ENCODE results near the gene POU2F3. TPM values are rescaled to one million over a fixed set of nuclear protein-coding genes. Genes with fewer than 3 reads are reported as not detected.

POU2F3 gene
- total RNA-seq, 1 experiment from 2014 or later, result 0.62 TPM

DNA sequence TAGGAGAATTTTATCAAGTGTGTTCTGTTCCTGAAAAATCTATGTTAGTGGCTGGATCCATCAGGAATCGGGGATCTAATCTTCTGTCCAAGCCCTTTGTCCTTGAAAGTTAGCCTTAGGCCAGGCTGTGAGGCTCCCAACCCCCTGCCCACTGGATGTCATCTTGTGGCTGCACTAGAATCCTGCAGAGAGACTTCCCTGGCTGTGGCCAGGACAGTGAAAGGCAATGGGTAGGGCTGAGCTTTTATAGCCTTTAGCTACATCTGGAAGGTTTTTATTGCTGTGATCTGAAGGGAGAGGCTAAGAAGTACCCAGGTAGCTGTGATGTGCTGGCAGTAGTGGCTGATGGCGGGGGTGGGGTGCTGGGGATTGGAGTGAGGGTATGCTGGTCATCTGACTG is 27.0 kb upstream of the POU2F3 start:
- H2AFZ ChIP-seq (ENCODE audit: low read length), result no peak overlapping the region
- H3K27ac ChIP-seq (ENCODE audit: low read length), result peak overlapping the region; percentile 32
- peak overlapping the region; percentile 77 for H3K4me3 ChIP-seq (ENCODE audit: low read length)
- H3K27me3 ChIP-seq (ENCODE audit: low read length), result no peaks in the 10 kb centered on the region
- peaks cover 24% of the 10 kb centered on the region; the same call in 1 of the 2 replicates for H4K20me1 ChIP-seq (ENCODE audit: low read length)
- peaks cover 47% of the 10 kb centered on the region for H3K79me2 ChIP-seq (ENCODE audit: low read length)
- POLR2A ChIA-PET (ENCODE audit: unreplicated experiment), result interaction anchor here (0.6 kb wide), 2 partner anchors 31 to 84 kb away, joined by 4 to 7 read pairs; no protein-coding TSS in a partner anchor
- H3K4me1 ChIP-seq (ENCODE audit: insufficient read depth, low read length), result peaks cover 61% of the 10 kb centered on the region
- TF ChIP-seq, protein P1, sequence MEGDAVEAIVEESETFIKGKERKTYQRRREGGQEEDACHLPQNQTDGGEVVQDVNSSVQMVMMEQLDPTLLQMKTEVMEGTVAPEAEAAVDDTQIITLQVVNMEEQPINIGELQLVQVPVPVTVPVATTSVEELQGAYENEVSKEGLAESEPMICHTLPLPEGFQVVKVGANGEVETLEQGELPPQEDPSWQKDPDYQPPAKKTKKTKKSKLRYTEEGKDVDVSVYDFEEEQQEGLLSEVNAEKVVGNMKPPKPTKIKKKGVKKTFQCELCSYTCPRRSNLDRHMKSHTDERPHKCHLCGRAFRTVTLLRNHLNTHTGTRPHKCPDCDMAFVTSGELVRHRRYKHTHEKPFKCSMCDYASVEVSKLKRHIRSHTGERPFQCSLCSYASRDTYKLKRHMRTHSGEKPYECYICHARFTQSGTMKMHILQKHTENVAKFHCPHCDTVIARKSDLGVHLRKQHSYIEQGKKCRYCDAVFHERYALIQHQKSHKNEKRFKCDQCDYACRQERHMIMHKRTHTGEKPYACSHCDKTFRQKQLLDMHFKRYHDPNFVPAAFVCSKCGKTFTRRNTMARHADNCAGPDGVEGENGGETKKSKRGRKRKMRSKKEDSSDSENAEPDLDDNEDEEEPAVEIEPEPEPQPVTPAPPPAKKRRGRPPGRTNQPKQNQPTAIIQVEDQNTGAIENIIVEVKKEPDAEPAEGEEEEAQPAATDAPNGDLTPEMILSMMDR (conservative IDR thresholded peaks at IDR 0.05; ENCODE audit: low read depth, low read length), result no peak
- no peak for TF ChIP-seq EZH2phosphoT487 (IDR thresholded peaks at IDR 0.05; ENCODE audit: borderline replicate concordance, low read length)
- no peak for TF ChIP-seq EZH2 (IDR thresholded peaks at IDR 0.05; ENCODE audit: low read length, unreplicated experiment)
- intact Hi-C loops (cut with micrococcal nuclease), result loop anchor here (2.0 to 5.0 kb wide), 2 partner anchors 30 to 41 kb away; no protein-coding TSS in a partner anchor
- peak; percentile 36 for ATAC-seq
- peaks cover 10% of the 10 kb centered on the region for H3K36me3 ChIP-seq (ENCODE audit: low read depth, low read length)
- peak overlapping the region; percentile 91 for H3K4me2 ChIP-seq (ENCODE audit: low read length)
- peak; percentile 68 for DNase-seq
- H3K9ac ChIP-seq (ENCODE audit: low read length), result peak overlapping the region; percentile 76
- CTCF ChIA-PET, result interaction anchor here (1.0 to 1.6 kb wide), 3 partner anchors 44 to 91 kb away, joined by 3 to 12 read pairs (median 9); no protein-coding TSS in a partner anchor
- no TSS peak for BruUV-seq (replicated peaks)
- no peaks in the 10 kb centered on the region for H3K9me2 ChIP-seq (replicated peaks; ENCODE audit: low read length)
- no peaks in the 10 kb centered on the region for H3K9me3 ChIP-seq (ENCODE audit: low read length)
- no peaks in the 10 kb centered on the region for H3F3A ChIP-seq (ENCODE audit: low read length, unreplicated experiment)

- ChIA-PET CTCF (interaction anchor here (1.1 kb wide), 1 partner anchor 85 kb away, joined by 4 read pairs; no protein-coding TSS in a partner anchor), POLR2A (ENCODE audit: unreplicated experiment) (no interaction called here)
- H2AFZ ChIP-seq (ENCODE audit: low read length), result no peak overlapping the region
These were observed 25.4 kb upstream of the POU2F3 start for GRCh38 chr11:120214581-120214980.

More at GRCh38 chr11:120214581-120214980, 25.4 kb upstream of the POU2F3 start:
- peaks cover 47% of the 10 kb centered on the region for H3K79me2 ChIP-seq (ENCODE audit: low read length)
- H3K4me3 ChIP-seq (ENCODE audit: low read length), result no peak overlapping the region
- H3K27me3 ChIP-seq (ENCODE audit: low read length), result no peaks in the 10 kb centered on the region
- intact Hi-C loops (cut with micrococcal nuclease), result loop anchor here (5.0 kb wide), 1 partner anchor 42 kb away; no protein-coding TSS in a partner anchor
- H3K9me2 ChIP-seq (replicated peaks; ENCODE audit: low read length), result no peaks in the 10 kb centered on the region
- H3K27ac ChIP-seq (ENCODE audit: low read length), result no peak overlapping the region
- peaks cover 10% of the 10 kb centered on the region for H3K36me3 ChIP-seq (ENCODE audit: low read depth, low read length)
- peaks cover 24% of the 10 kb centered on the region; the same call in 1 of the 2 replicates for H4K20me1 ChIP-seq (ENCODE audit: low read length)
- ATAC-seq (no peak), DNase-seq (no peak)
- H3K9me3 ChIP-seq (ENCODE audit: low read length), result no peaks in the 10 kb centered on the region
- TF ChIP-seq EZH2 (IDR thresholded peaks at IDR 0.05; ENCODE audit: low read length, unreplicated experiment), result no peak
- TF ChIP-seq EZH2phosphoT487 (IDR thresholded peaks at IDR 0.05; ENCODE audit: borderline replicate concordance, low read length), result no peak
- TF ChIP-seq, protein P1 (conservative IDR thresholded peaks at IDR 0.05; ENCODE audit: low read depth, low read length), result no peak
- no TSS peak for BruUV-seq (replicated peaks)
- peaks cover 46% of the 10 kb centered on the region for H3K4me1 ChIP-seq (ENCODE audit: insufficient read depth, low read length)
- no peak overlapping the region for H3K9ac ChIP-seq (ENCODE audit: low read length)
- H3F3A ChIP-seq (ENCODE audit: low read length, unreplicated experiment), result no peaks in the 10 kb centered on the region
- H3K4me2 ChIP-seq (ENCODE audit: low read length), result no peak overlapping the region
